CMK (cell line): ENCODE data around the gene PARP3.

Experiments used
- DNase-seq: peaks from one replicate; pipeline ENCODE4 v3.0.0-alpha.2; 2010; ENCODE audit warnings: low read depth

Gene PARP3

DNA sequence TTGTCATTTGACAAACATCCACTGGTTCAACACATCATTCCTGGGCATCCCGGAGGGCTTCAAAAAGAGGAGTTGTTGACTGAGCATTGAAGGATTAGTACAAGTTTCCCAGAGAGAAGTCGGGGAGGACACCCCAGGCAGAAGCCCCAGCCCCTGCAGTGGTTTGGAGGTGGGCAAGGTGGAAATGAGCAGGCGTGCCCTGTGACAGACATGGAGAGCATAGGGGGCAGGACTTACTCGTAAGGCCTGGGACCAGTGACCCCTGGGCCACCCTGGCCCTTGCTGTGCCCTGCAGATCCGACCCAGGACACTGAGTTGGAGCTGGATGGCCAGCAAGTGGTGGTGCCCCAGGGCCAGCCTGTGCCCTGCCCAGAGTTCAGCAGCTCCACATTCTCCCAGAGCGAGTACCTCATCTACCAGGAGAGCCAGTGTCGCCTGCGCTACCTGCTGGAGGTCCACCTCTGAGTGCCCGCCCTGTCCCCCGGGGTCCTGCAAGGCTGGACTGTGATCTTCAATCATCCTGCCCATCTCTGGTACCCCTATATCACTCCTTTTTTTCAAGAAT is 5.9 kb downstream of the PARP3 start:
- DNase-seq, result no peak

DNA sequence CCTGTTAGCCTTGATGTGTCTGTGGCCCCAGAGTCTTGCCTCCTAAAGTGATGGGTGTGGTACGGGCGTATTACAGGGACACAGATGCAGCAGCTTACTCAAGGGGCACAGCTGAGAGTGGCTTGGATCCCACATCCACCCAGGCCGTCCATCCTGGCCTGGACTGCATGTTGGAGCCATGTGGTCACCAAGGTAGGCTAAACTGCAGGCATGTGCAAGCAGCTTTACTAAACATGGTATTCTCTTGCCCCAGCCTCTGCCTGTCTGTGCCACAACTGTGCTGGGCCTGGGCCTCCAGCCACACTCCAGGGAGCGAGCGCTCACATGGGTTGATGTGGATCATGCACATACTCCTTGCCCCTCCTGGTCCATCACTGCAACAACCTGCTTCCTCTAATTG is 7.0 kb downstream of the PARP3 start:
- no peak for DNase-seq

DNA sequence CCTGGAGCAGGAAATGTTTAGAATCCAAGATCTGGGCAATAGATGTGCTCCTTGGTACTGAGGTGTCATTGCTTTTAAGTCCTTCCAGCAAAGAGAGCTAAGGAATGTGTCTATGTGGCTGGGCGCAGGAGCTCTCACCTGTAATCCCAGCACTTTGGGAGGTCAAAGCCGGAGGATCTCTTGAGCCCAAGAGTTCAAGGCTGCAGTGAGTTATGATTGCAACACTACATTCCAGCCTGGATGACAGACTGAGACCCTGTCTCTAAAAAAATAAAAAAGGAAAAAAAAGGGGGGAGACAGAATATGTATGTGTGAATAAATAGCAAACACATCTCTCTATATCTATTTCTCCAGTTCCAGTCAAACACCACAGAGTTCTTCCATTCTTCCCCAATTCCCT is 8.7 kb downstream of the PARP3 start:
- no peak for DNase-seq

DNA sequence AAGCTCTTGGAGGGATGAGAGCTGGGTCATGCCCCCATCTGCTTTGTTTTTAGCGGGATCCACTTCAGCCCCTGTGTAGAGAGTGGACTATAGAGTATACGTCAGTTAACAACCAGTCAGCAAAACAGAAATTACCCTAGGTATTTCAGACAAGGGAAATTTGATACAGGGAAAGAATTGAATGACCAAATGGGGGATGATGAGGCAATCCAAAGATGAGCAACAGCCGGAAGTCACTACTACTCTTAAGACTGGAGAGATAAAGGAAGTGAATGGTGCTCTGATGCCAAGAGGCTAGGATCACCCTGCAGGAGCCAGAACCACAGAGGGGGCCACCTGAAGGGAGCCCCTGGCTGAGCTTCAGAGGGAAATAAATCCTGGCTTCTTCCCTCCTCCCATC is 11.3 kb downstream of the PARP3 start:
- no peak for DNase-seq

DNA sequence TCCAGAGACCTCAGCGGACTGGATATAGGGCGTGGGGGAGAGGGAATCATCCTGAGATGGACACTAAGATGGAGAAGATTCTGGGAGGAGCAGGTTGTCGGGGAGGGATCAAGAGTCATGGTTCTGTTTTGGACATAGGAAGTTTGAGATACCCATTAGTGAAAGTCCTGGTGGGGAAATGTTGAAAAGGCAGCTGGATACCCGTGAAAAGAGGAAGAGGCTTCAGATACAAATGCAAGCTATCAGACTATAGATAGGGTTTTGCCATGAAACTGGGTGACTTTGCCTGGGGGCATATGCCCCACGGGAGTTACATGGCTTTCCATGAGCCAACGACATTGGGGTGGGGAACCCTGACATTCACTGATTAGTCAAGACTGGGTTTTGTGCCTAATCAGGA is 11.9 kb downstream of the PARP3 start:
- DNase-seq, result no peak

DNA sequence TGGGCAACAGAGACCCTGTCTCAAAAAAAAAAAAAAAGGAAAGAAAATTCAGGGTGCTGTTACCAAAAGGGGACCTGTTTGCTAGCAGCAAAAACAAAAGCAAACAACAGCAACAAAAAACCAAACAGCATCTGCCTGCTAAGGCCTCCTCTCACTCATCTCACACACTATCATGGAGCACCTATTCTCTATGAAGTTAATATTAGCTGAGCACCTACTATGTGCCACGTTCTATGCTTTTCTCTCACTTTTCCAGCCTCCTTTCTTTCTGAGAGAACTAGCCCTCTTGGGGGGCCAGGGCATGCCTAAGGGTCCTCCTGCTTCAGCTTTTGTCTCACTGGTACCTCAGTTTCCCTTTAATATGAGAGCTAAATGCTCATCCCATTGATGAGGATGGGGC is 12.6 kb downstream of the PARP3 start:
- DNase-seq, result no peak

DNA sequence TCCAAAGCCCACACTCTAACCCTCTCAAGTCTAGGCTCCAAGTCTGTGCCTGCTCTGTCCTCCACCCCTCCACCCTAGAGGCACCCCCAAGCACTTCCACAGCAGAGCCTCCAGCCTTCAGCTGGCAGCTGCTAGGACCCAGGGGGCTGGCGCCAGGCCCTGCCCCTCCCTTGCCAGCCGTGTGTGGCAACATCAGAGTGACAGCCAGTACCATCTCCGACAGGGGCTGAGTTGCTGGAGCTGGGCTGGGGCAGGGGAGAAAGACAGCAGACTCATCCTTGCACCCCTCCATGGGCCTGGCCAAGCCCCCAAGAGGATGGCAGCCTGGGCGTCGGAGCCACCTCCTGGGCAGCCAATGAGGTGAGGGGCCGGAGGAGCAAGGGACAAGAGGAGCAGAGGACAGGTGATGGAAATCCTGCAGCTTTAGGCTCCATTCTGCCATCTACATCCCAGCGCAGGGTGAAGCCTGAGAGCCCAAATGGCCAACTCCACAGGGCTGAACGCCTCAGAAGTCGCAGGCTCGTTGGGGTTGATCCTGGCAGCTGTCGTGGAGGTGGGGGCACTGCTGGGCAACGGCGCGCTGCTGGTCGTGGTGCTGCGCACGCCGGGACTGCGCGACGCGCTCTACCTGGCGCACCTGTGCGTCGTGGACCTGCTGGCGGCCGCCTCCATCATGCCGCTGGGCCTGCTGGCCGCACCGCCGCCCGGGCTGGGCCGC is 13.2 kb downstream of the PARP3 start, which contains the start of gene GPR62:
Gene GPR62, plus strand, starts transcription at position 207 of the 718 bp plus-strand sequence. Its CDS starts 272 bp downstream, at position 479.
- no peak for DNase-seq

DNA sequence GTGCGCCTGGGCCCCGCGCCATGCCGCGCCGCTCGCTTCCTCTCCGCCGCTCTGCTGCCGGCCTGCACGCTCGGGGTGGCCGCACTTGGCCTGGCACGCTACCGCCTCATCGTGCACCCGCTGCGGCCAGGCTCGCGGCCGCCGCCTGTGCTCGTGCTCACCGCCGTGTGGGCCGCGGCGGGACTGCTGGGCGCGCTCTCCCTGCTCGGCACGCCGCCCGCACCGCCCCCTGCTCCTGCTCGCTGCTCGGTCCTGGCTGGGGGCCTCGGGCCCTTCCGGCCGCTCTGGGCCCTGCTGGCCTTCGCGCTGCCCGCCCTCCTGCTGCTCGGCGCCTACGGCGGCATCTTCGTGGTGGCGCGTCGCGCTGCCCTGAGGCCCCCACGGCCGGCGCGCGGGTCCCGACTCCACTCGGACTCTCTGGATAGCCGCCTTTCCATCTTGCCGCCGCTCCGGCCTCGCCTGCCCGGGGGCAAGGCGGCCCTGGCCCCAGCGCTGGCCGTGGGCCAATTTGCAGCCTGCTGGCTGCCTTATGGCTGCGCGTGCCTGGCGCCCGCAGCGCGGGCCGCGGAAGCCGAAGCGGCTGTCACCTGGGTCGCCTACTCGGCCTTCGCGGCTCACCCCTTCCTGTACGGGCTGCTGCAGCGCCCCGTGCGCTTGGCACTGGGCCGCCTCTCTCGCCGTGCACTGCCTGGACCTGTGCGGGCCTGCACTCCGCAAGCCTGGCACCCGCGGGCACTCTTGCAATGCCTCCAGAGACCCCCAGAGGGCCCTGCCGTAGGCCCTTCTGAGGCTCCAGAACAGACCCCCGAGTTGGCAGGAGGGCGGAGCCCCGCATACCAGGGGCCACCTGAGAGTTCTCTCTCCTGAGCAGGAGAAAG is 14.0 kb downstream of the PARP3 start:
- no peak for DNase-seq

DNA sequence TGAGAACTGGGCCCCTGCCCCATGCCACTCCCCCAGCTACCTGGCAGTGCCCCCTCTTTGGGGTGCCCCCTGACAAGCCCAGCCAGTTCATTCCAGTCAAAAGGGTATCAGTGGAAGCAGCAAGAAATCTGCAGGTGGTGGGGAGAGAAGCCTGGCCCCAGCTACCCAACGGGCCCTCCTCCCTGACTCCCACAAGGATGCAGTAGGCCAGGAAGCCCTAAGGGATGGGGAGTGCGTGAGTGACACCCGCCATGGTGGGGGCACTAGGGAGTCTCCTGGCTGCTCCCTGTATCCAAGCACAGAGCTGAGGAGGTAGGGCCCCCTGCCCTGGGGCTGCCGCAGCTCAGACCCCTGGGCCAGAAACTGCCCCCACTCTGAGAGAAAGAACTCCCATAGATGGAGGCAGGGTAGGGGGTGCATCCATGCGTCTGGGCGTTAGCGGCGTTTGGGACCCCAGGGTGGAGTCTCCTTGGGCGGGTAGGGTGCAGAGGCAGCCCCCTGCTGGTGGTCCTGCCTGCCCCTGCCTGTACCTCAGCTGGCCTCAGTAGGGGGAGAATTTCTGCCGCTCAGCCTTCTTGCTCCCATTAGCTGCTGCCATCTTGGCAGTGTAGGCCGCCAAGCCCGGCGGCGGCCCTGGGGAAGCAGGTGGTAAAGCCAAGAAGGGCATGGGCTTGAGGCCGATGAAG is 15.5 kb downstream of the PARP3 start:
- no peak for DNase-seq

DNA sequence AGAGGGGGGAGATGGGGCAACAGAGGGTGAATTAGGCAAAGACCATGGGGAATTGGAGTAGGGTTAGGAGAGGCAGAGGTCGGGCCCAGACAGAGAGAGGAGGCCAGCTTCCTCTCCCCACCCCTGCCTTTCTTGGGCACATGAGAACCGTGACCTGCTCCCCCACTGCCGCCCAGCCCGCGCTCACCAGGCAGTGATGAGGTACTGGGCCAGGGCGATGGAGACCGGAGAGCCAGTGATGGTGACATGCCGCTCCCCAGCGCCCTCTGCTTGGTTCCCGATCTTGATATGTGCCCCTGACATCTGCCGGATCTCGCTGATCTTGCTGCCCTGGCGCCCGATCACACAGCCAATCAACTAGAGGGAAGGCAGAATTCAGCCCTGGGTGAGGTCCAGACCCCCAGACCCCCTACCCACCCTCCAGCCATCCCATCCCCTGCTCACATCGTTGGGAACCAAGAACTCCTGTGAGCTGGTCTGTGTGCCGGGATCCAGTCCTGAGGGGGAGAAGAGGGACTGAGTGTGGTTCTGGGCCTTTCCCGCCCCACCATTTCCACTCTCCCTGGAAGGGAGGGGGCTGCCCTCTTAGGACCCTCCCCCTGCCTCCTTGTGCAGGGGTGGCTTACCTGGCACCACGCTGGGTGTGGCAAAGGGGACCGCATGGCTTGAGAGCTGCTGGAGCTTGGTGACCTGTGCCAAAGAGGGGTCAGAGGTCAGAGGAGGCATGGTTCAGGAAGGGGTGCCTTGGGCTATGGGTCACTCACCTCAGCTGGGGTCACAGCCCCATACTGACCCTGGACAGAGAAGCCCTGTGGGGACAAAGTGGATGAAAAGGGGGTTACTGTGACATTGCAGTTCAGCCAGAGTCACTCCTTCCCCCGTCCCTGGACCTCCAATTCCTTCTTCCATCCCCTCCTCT is 16.7 kb downstream of the PARP3 start:
- no peak for DNase-seq

DNA sequence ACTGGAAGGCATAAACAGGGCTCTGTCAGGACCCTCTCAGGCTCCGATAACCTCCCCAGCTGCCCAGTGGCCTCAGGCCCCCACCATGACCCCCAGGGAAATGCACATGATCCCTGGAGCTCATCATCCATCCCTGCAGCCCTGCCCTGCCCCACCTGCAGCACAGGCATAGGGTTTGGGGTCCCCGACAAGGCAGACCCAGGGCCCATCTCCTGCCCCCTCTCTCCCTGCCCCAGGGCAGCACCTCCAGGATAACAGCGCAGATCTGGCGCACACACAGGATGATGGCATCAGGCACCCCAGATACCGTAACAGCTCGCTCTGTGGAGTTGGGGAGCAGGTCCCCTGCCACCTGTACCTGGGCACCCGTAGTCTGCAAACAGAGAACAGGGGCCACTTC is 17.5 kb downstream of the PARP3 start:
- DNase-seq, result no peak

DNA sequence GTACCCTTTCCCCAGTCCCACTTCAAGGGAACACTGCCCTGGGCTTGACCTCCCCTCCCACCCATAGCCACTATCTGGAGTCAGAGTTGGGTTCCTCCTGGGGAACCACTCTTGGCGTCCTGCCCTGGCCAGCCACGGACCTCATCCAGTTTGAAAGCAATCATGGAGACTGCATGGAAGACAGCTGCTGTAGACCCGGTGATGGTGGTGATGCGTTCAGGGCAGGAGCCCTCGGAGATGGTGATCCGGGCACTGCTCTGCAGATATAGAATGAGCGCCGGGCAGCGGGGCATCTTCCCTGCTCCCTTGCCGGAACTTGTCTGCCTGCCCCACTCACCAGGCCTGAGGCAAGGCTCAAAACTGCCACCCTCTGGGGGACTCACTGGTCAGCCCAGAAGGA is 18.2 kb downstream of the PARP3 start:
- no peak for DNase-seq

DNA sequence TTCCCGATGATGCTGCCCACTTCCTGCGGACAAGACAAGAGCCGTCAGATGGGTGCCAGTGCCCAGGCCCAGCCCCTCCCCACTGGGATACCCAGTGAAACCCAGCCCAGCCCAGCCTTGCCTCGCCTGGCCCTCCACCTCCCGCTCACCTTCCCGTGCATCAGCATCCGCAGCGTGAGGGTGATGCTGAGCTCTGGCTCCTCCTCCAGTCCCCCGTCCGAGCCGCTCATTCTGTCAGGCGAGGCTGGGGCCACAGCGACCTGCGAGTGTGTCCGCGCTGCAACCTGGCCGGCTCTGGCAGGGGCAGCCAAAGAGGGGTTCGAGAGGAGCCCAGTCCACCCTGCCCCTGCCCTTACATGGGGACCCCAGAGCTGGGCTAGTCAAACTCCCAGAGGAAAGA is 18.8 kb downstream of the PARP3 start:
- DNase-seq, result no peak

DNA sequence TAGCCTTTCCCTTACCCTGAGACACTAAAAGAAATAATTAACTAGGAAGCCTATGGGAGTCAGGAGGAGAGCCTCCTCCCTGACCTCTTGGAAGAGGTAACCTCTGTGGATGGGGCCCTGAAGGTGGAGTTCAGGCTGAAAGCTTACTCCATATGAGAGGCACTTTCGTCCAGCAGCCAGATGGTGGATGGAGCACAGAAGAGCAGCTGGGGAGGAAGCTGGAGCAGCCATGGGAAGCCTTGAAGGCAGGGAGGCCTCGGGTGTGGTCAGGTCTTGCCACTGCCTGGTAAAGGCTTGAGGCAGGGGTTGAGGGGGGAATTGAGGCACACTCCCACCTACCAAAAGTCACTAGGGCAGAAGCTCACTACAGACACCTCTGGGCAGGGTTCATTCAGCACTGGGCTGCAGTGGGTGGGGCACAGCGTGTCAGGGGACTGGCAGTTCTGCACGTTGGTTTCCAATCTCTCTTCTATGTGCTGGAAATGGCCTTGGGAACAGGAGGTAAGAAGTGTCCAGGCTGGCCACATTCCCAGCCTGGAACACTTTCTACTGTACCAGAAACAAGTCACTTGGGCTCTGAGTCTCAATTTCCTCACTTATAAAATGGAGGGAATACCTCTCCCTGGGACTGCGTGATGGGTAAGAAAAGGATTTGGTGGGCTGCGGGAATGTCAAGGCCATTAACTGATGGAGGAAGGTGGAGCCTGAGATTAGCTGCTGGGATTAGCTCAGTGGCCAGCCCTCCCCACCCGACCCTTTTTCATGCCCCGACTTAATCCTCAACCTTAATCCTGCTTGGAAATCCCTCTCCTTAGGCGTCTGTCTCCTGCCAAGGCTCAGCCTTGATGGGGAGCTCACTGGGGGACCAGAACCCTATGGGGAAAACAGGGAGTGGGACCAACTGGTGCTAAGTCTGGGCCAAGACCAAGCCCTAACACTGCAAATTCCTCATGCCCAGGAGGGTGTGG is 19.7 kb downstream of the PARP3 start:
- DNase-seq, result no peak

DNA sequence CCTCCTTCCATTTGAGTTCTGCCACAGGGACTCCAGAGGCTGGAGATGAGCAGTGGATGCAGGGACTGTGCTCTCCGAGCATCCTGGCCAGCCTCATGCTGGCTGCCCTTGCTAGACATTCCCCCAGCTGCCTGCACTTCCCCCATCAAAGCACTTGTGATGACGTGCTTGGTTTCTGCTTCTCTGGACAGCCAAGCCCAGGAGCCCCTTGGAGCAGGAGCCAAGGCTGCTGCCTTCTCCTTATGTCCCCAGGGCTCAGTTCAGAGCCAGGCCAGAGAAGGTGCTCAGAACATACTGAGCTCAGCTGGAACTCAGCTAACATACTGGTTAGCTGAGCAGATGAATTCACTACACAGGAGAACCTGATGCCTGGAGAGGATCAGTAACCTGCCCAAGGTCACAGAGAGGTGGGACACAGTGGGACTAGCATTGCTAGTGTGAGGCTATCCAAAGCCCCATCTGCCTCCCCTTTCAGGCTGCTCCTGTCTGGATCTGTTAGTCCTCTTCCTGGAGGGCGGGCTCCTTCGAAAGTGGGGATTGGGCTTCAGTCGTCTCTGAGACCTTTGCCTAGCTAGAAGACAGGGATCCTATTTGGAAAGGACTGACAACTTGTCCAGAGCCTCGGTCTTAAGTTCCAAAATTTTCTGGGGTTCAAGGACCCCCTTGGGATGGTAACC is 20.8 kb downstream of the PARP3 start:
- no peak for DNase-seq

DNA sequence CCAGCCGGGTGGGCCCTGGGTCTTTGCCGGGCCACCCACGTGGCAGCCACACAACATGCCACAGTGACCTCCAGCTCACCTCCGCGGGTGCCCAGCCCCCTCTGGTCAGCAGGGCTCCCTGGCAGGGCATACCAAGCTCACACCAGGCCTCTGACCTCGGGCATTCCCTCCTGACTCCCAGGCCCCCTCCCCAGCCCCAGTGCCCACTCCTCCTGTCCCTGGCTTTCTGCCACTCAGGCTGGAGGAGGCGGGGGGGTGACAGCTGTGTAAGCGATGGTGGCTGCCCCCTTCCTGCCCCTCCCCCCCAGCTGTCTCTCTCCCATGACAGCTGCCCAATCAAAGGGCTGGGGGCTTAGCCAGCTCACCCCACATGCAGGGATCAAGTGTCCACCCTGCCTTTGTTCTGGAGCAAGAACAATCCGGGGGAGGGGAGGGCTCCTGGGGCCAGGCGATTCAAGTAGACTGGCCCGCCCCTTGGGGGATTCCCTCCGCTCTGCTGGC is 21.8 kb downstream of the PARP3 start:
- DNase-seq, result no peak

DNA sequence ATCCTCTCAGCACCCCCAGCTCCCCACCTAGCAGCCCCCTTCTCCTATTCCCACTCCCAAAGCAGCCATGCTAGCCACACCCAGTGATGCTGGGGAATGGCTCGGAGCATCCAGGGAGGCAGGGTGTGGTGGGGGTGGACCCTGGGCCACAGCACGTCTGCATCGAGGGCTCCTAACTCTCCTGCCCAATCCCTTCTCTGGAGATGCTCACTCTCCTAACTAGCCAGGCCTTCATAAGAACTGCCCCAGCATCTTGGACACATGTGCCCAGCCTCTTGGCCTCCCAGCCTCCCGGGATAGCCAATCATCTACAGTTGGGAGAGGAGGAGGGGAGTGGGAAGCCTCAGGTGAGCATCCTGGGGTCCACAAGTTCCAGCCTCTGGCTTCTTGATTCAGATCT is 22.4 kb downstream of the PARP3 start:
- no peak for DNase-seq

DNA sequence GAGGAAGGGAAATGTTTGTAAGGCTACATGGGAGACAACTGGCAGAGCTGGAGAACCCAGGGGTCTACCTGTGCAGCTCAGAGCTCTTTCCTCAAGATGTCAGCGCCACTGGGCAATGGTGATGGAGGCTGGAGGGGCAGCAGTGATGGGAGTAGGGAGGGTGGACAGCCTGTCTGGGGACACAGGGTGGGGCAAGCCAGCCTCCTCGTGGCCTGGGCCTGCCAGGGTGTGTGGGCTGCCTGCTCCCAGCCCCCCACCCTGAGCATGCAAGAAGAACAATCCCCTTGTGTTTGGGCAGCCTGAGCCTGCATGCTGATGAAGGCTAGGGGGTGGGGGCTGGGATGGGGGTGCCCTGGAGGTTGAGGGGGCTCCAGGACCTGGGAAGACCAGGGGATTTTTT is 23.9 kb downstream of the PARP3 start:
- DNase-seq, result no peak

DNA sequence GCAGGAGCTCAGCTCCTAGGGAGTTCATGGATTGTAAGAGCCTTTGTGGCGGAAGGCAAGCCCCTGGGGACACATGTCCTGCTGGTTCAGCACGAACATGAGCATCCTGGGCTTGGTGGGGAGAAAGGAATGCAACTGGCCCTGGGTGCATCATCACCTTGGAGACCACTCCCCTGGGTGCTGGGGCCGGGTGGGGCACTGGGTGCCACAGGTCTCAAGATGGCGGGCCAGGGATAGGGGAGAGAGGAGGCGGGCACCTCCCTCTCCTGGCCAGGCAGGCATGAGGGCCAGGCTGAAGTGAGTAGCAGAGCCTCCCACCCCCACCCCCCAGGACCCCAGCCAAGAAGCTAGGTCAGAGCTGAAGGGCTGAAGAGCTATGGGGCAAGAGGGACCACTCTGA is 24.3 kb downstream of the PARP3 start:
- no peak for DNase-seq
